GM21381 (cell line): Measurements from ENCODE around the gene HMG20B.

Experiments used
- ATAC-seq: cut with Tn5 transposase; IDR thresholded peaks from one replicate; pipeline ENCODE4 v1.9.1; 2021; ENCODE audit warnings: mild to moderate bottlenecking, moderate library complexity; ENCODE audit not compliant: unreplicated experiment

The HMG20B gene

DNA sequence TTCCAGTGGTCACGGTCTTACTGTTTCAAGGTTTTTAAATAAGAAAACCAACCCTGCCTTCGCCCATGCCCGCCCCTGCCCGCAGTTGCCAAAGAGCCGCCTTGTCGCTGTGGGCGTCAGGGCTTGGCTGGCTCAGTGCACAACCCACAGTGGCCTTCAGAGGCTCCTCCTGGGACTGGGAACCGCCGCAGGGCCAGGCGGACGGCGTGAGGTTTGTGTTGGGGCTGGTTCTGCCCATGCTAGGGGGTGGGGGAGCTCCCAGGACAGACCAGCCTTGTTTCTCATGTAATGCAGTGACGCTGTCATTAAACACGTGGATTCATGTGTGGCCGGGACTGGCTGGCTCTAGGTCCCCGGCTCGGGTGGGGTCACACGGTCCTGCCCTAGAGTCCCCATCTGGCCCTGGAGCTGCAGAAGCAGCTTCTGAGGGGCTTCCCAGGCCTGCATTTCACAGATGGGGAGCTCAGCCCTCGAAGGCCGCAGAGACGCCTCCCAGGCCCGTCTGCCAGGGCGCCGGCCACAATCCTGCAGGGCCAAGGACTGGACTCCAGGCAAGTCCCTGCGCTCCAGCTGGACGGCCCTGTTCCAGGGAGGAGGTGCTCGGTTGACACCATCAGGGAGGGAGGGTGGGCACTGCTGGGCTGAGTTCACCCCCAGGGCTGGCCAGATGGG is 36.2 kb upstream of the HMG20B start:
- ATAC-seq, result no peak

DNA sequence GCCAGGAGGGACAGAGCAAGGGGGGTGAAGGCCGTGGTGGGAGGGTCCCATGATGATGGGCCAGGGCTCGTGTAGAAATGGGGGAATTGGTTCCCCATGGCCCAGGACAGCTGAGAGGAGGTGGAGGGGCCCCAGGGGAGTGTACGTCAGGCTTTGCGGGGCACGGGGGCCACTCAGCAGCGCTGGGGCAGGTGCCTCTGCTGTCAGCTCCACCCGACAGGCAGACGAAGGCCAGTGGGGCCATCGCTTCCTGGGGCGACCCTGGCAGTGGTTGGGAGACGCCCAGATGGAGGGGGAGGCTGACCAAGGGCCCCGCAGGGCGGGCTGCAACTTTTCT is 35.7 kb upstream of the HMG20B start:
- no peak for ATAC-seq

DNA sequence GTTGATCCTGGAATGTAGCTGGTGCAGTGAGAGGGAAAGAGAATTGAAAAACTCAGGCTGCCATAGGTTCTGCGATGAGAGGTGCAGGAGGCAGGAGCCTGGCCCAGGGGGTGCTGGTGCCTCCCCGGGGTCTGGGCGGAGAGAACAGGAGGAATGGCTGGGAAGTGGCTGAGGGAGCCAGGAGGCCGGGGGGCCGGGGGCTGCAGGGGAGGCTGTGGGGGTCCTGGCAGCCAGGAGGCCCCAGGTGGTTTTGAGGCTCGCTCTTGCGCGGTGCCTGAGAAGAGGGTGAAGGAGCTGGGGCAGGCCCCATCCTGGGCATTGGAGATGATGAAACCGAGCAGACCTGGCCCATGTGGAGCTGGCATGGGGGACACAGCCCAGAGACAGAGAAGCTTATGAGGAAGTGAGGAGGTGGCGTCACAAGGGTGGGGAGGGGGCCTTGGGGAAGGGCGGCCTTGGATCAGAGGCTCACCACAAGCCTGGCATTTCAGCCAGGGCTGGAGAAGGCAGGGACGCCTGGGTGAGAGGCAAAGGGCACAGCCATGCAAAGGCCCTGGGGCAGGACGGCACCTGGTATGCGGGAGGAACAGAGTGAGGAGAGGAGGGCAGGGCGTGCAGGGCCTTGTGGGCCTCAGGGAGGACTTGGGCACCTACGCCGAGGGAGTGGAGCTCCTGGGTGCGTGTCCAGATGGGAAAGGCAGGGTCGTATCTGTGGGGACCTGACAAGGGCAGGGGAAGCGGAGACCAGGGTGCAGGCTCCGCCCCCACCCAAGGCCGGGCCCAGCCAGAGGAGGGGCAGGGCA is 35.1 kb upstream of the HMG20B start:
- ATAC-seq, result no peak

DNA sequence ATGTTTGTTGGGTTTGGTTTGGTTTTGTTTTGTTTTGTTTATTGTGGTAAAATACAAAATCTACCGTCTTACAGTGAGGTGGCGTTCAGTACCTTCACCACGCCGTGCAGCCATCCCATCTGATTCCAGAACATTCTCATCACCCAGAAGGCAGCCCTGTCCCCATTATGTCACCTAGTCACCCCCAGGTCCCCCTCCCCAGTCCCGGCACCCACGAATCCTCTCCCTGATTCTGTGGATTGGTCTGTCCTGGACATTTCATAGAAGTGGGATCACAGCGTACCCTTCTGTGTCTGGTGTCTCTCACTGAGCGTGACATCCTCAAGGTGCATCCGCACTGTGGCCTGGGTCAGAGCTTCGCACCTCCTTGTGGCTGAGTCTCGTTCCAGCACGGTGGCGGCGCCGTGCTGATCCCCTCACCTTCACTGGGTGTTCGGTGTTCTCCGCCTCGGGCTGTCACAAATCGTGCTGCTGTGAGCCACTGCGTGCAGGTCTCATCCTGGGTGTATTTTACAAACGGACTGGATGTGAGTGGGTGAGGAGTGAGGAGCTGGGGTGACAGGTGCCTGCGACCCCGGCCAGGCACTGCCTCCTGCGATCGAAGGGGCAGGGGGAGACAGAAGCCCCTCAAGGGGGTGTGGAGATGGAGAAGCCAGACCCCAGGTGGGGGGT is 34.4 kb upstream of the HMG20B start:
- no peak for ATAC-seq

DNA sequence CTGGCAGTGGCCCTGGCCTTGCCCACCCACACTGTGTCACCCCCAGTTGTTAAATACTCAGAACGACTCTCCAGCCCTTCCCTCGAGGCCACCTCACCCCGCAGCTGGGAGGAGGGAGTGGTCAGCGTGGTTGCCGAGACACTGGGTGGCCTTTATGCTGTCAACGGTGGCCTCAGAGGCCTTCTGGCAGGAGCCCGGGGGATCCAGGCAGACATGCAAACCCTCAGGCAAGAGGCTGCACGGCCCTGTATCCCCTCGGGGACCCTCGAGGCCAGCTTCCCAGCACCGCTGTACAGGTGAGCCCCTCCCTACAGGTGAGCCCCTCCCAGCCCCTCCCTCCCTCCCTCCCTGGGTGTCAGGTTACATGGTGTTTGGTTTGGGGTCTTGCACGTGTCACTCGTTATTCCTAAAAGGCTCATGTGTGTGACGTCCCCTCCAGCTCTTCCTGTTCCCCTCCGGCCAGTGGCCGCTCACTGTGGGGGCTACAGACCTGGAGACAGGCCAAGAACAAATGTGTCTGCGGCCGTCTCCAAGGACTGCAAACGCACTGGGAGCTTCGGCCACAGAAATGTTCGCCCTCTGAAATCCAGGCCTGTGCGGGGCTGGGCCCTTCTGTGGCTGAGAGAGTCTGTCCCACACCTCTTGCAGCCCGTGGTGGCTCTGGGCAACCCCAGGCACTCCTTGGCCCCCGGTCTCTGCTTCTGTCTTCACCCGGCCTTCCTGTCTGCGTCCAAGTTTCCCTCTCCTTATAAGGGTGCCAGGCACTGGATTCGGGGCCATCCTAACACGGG is 33.6 kb upstream of the HMG20B start, which contains the start of gene TEKTIP1:
Gene TEKTIP1 (plus strand): TSS at position 210 of the 791 bp plus-strand sequence. CDS start 4 bp downstream, at position 214.
- no peak for ATAC-seq

DNA sequence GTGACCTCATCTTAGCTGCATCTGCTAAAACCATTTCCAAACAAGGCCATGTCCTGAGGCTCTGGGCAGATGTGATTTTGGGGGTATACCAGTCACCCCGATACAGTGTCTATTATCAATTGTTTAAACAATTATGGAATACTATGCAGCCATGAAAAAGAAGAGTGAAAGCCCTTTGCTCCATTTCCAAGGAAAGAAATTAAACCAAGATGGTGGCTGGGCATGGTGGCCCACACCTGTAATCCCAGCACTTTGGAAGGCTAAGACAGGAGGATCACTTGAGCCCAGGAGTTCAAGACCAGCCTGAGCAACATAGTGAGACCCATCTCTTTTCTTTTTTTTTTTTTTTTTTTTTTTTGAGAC is 33.0 kb upstream of the HMG20B start:
- ATAC-seq, result no peak

DNA sequence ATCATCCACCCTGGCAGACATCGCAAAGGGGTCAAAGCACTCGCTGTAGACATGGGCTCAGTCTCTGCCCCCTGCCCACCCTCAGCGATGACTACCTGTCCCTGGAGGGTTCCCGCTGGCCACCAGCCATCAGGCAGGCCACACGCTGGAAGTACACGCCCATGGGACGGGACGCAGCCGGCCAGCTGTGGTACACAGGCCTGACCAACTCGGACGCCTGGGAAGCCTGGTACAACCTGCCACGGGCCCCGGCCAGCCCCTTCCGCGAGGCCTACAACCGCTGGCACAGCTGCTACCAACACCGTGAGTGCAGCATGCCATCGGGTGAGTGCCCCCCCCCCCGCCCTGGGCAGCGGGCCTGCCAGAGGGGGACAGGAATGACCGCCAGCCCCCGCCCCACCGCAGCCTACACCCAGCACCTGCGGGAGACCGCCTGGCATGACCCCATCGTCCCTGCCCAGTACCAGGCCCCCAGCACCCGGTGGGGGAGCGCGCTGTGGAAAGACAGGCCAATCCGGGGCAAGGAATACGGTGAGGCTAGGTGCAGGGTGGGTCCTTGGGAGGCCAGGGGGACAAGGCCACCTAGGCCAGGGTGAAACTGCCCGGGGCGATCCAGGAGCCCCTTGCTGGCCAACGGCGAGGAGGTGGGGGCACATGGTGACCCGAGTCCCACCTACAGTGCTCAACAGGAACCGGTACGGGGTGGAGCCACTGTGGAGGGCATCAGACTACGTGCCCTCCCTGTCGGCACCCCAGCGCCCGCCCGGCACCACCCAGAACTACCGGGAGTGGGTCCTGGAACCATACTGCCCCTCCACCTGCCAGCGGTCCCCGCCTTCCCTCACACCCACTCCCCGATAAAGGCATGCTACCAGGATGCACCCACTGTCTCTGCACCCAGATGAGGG is 29.3 kb upstream of the HMG20B start:
- no peak for ATAC-seq

DNA sequence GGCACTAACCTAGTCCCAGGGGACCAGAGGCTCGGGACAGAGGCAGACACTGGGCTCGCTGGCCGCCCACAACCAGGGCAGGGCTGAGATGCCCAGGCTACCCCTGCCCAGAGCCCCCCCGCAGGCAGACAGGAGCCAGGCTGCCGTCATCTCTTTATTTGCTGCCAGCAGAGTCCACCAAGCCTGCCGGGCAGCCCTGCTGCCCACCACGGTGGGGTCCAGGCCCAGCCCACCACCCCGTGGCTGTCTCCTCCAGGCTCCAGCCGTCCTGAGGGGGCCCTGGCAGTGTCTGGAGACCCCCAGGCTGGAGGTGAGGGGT is 28.7 kb upstream of the HMG20B start:
- no peak for ATAC-seq

DNA sequence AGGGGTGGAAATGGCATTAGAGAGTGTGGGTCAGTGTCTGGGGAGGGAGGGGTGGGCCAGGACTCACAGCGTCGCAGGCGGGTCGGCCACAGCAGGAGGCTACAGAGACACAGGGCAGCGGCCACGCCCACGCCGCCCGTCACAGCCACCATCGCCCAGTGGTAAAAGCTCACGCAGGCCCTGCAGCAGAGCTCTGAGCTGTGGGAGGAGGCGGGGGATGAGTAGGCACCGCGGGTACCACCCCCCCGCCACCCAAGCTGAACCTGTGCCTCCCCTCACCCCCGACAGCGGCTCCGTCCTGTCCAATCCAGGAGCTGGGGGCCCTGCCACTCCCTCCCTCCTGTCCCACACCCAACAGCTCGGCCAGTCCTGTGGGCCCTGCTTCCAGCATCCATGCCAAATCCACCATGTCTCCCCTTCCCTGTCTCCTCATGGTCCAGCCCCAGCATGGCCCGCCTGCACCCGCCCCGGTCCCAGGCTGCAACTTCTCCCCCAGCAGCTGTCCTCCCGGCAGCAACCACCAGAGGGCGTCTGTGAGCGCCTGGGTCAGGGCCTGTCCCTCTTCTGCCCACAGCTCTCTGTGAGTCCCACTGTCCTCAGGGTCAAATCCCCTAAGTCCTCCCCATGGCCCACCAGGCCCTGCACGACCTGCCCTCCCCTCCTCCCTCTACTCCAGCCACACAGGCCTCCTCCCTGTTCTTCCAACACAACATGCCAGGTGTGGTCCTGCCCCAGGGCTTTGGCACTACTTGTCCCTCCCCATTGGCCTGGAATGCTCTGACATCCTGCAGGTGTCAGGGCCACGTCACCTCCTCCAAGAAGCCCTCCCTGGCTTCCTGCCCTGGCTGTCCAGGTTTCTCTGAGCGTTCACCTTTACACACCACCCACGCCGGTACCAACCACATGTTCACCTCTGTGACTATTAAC is 27.7 kb upstream of the HMG20B start:
- ATAC-seq, result no peak

DNA sequence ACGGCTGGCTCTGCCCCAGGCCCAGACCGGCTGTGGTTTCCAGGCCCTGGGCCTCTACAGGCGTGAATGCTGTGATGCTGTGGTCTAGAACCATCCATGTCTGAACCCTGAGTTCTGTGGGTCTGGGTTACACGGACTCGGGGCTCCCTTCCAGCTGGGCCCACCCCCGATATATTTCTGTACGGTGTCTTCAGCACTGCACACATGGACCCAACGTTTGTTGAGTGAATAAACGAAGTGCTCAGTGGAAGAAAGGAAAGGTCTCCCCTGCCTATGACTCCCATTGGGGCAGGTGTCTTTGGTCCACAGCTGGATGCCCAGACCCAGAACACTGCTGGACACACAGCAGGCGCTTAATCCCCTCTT is 27.1 kb upstream of the HMG20B start:
- ATAC-seq, result no peak

DNA sequence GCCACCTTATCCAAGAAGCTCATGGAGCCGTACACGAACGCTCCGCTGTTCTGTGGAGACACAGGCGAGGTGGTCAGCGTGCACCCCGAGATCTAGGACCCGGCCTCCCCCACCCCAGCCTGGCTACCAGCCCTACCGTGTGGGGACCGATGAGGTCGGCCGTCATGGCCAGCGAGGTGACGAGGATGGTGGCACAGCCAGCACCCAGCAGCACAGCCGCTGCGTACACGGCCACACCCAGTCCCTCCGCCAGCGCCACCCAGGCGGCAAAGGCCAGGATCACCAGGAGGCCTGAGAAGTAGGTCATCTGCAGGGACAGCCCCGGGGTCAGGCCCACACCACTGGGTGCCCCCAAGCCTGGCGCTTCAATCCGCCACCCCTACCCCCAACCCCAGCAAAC is 26.6 kb upstream of the HMG20B start:
- ATAC-seq, result no peak

DNA sequence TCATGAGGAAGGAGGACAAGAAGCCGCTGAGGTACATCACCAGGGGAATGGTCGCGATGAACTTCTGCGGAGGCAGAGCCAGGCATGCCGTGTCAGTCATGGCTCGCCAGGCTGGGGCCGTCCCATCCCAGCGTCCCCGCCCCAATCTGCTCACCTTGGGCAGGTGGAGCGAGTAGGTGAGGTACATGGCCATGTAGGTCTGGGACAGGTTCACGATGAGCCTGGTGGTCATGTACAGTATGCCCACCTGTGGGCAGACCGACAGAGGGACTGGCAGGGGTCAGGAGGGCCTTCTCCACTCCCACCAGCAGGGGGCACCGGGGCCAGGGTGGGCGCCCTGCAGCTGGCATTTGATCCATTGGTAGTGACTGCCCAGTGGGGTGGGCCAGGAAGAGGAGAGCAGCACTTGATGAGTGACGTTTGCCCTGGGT is 25.4 kb upstream of the HMG20B start:
- ATAC-seq, result no peak

DNA sequence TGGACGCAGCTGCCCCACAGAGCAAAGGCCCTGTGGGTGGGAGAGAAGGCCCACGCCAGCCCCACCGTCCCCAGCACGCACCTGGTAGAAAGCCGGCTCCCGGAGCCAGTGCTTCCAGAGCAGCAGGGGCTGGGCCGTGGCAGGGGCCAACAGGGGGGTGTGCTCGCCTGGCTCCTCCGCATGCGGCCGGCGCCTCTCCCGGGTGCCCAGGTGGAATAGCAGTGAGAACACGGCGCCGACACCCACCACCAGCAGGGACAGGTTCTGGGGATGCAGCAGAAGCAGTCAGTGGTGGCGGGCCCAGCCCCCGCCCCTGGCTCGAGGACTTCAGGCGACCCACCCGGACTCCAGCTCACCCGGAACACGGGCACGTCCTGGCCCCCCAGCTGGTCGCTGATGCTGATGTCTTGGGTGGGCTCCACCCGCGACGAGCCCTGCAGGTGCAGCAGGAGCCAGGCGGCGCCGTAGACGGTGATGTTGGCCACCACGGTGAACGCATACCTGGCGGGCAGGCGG is 24.9 kb upstream of the HMG20B start:
- ATAC-seq, result no peak

DNA sequence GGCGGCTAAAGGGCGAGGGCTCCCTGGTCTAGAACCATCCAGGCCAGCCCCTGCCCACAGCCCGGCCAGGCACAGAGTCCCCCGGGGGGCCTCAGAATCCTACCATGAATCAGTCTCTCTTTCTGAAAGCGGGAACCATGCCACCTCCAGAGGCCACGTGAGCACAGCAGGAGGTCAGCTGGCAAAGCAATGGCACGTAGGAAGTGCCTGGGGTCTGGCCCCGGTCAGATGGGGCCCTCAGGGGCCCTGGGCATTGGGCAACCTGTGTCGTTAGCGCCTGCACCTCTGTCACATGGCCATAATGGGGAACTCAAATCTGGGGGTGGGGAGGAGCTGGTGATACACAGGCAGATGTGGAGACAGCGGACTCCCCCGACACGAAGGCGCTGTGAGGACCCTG is 24.1 kb upstream of the HMG20B start:
- no peak for ATAC-seq

DNA sequence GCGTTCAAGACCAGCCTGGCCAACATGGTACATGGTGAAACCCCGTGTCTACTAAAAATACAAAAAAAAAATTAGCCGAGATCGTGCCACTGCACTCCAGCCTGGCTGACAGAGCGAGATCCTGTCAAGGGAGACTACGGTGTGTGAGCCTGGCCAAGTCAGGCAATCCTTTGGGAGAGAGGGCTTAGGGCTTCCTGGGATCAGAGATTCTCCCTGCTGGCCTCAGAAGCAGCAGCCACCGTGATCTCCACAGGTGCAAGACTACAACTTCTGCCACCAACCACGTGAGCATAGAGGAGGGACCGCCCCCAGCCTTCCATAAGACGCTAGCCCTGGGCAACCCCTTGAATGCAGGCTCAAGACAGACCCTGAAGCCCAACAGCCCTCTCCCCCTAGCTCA is 22.9 kb upstream of the HMG20B start:
- no peak for ATAC-seq

DNA sequence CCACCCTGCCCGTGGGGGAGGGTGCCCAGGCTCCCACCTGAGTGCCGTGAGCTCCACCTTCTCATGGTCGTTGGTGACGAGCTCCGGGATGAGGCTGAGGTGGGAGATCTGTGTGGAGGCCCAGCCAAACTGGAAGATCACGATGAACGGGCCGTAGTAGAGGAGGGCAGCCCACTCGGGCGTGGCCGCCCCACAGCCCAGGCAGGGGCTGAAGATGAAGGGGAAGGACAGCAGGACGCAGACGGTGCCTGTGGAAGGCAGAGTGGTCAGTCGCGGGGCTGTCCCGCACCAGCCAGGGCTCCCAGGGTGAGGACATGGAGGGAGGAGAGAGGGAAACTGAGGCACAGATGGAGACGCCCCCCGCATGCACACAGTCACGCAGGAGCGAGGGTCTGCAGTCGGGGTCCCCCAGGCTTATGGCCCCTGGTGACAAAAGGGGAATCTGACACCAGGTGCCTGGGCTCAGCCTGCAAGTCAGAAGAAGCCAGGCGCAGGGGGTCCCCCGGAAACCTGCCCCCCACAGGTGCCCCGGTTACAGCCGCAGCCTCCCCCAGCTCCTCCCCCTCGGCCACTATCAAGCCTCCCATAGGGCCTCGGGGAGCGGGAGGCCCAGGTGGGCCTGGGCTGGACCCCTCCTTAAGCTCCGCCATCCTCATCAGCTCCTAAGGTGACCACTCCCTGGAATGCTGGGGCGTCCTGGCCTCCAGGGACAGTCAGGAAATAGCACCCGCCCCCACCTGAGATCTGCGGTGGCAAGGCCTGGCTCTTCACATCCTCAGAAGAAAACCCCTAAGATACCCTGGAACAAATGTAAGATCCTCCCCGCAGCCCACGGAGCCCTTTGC is 21.6 kb upstream of the HMG20B start:
- no peak for ATAC-seq

DNA sequence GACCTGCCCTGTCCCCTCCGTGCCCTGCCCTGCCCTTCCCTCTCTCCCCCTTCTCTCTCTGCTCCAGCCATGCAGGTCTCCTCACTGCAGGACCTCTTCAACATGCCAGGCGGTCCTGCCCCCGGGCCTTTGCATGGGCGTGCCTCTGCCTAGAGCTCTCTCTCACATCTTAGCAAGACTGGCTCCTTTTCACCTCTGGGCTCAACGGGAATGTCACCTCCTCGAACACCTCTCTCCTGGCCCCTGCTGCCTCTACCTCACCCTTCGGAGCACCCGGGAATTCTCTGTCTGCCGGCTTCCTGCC is 21.0 kb upstream of the HMG20B start:
- ATAC-seq, result no peak

DNA sequence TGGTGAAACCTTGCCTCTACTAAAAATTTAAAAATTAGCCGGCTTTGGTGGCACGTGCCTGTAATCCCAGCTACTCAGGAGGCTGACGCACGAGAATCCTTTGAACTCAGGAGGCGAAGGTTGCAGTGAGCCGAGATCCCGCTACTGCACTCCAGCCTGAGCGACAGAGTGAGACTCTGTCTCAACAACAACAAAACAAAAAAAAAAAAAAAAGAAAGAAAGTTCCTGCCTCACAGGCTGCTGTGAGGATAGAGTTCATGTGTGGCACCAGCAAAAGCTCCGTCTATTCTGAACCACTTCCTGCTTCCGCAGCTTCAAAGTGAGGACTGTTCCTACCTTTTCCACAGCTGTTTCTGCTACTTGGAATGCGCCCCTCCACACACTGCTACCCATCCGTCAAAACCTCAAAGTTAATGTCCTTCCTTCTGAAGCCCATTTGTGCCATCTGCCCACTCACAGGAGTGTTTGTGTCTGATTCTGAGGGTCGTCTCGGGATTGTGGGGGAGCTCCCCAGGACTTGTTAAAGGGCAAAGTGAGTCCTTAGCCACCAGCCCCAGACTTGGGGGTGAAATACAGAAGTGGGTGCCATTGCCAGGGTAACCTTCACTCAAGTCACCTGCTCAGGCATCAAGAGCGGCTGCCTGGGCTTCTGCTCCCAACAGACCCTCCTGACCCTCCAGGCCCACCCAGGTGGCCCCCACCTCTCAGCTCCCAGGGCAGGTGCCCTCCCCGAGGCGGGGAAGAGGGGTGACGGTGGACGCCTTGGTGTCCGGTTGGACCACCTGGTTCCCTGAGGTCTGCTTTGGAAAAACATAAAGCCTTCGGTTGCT is 18.3 kb upstream of the HMG20B start:
- no peak for ATAC-seq
